Kidney (tissue), 14 donors: ENCODE data around the gene IGFLR1. TPM values are rescaled to one million over a fixed set of nuclear protein-coding genes. Genes with fewer than 3 reads are reported as not detected.

Experiments
- DNase-seq, 5 donors: peaks; one replicate each; pipeline ENCODE4 v3.0.0-alpha.2; 2013 to 2020
- FAIRE-seq: peaks from 2 replicates; lab custom pipeline; 2012; peaks lifted over from hg19 to GRCh38; lab: Jason Lieb, UNC
- H3K27ac ChIP-seq, 2 donors: one replicate each; pipeline ENCODE4 v1.7.0; 2013; ENCODE audit warnings: low read depth in 2 of 2, low read length in 2 of 2, inconsistent platforms in 1 of 2
- H3K27me3 ChIP-seq: one replicate; pipeline ENCODE4 v1.7.1; 2013; ENCODE audit warnings: low read length, inconsistent platforms; ENCODE audit not compliant: control insufficient read depth, insufficient read depth
- H3K36me3 ChIP-seq, 3 donors: one replicate each; pipeline versions ENCODE4 v1.7.0 to v1.7.1; 2013; ENCODE audit warnings: low read length in 3 of 3, control low read depth in 1 of 3, inconsistent platforms in 1 of 3; ENCODE audit not compliant: insufficient read depth in 3 of 3, control insufficient read depth in 2 of 3
- H3K4me1 ChIP-seq, 3 donors: one replicate each; pipeline versions ENCODE4 v1.7.0 to v1.7.1; 2013; ENCODE audit warnings: low read length in 3 of 3, inconsistent platforms in 1 of 3, low read depth in 1 of 3; ENCODE audit not compliant: control insufficient read depth in 2 of 3, insufficient read depth in 2 of 3
- H3K4me3 ChIP-seq, 3 donors: one replicate each; pipeline versions ENCODE4 v1.7.0 to v1.8.1; 2013; ENCODE audit warnings: low read length in 3 of 3, control low read depth in 1 of 3, inconsistent platforms in 1 of 3
- H3K9ac ChIP-seq, 3 donors: one replicate each; pipeline versions ENCODE4 v1.7.0 to v1.7.1; 2013; ENCODE audit warnings: low read length in 3 of 3, control low read depth in 1 of 3, inconsistent platforms in 1 of 3
- H3K9me3 ChIP-seq, 3 donors: one replicate each; pipeline versions ENCODE4 v1.7.0 to v1.7.1; 2013; ENCODE audit warnings: low read length in 3 of 3, control low read depth in 1 of 3, inconsistent platforms in 1 of 3; ENCODE audit not compliant: control insufficient read depth in 2 of 3, insufficient read depth in 1 of 3
- CTCF ChIP-seq: IDR thresholded peaks from 3 replicates; pipeline ENCODE4 v1.5.1; 2012; ENCODE audit warnings: mild to moderate bottlenecking, moderate library complexity, borderline replicate concordance; ENCODE audit not compliant: insufficient read depth; ENCODE audit errors: extremely low read depth
- intact Hi-C: fragments of 100-400 bp; cut with DNase I; formaldehyde crosslinking; loops from one replicate; pipeline ENCODE4 v1.11.1; 2022
- polyA plus RNA-seq: library from polyadenylated mRNA; stranded (reverse); fragments of 350-450 nt; fragmentation: Illumina TruSeq; extraction: RNeasy Lipid Tissue Mini Kit (QIAGEN cat#74804); gene quantifications from one replicate; pipeline ENCODE4 v1.2.3, GENCODE V29; 2014; ENCODE audit warnings: low read depth, low replicate concordance; ENCODE audit not compliant: insufficient read depth
- total RNA-seq: library from RNA; stranded (reverse); fragmentation: NEBNext Ultra II Directional; extraction: Animal tissue kit (Norgen Biotek cat#: 25700); gene quantifications from one replicate; pipeline ENCODE4 v1.2.1, GENCODE V29; 2021
- donor health status: control.
- donor health status: control.
- donor health status: control.
- donor health status: control.
- donor health status: control.
- donor health status: DM: yes; HTN: yes; CAD: no.
- donor health status: Normal renal cell carcinoma (clear cell type).

The IGFLR1 gene
- total and polyA plus RNA-seq, 2 donors from 2014 or later: 22.3 to 26.0 TPM

DNA sequence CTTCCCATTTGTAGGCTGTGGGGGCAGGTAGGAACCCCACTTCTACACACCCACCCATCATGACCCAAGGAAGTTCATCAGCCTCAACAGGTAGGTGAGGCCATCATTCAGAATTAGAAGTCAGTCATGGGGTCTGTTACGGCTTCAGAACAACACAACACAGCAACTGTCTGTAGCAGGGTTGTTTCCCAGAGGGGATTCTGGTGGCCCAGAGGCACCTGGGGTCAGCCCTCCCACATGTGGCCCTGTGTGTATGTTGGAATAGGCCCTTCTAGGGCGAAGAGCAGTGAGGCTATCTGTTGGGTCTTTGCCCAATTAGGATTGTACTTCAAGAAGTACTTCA, 3.4 kb downstream of the IGFLR1 start:
- H3K36me3 ChIP-seq: peaks cover 2 to 18% (median 11%) of the 10 kb centered on the region in 3 donors
- no peak for TF ChIP-seq CTCF
- H3K9me3 ChIP-seq: no peaks in the 10 kb centered on the region
- H3K9ac ChIP-seq: no peak overlapping the region
- no peaks in the 10 kb centered on the region for H3K27me3 ChIP-seq
- no peak for FAIRE-seq
- intact Hi-C loops: no loop called here
- H3K27ac ChIP-seq: no peak overlapping the region
- H3K4me3 ChIP-seq: no peak overlapping the region
- peaks cover 0 to 8% (median 0%) of the 10 kb centered on the region in 3 donors for H3K4me1 ChIP-seq
- no peak for DNase-seq

- no peak overlapping the region for H3K27ac ChIP-seq
- H3K9ac ChIP-seq: no peak overlapping the region
- H3K36me3 ChIP-seq: peaks cover 2 to 21% (median 11%) of the 10 kb centered on the region in 3 donors
- DNase-seq: peak in 2 of 5 donors; percentile 56 to 78
- FAIRE-seq: no peak
- intact Hi-C loops: no loop called here
- TF ChIP-seq CTCF: no peak
- H3K9me3 ChIP-seq: no peaks in the 10 kb centered on the region
- no peaks in the 10 kb centered on the region for H3K27me3 ChIP-seq
- H3K4me1 ChIP-seq: peaks cover 0 to 8% (median 0%) of the 10 kb centered on the region in 3 donors
- H3K4me3 ChIP-seq: no peak overlapping the region
These were observed 4.0 kb downstream of the IGFLR1 start for GRCh38 chr19:35738021-35738886.

- DNase-seq (peak in 1 of 5 donors; percentile 73), FAIRE-seq (no peak)
- Histone ChIP-seq H3K27ac (no peak overlapping the region), H3K27me3 (no peaks in the 10 kb centered on the region), H3K4me1 (peaks cover 0 to 8% (median 0%) of the 10 kb centered on the region in 3 donors), H3K9me3 (no peaks in the 10 kb centered on the region), H3K36me3 (peaks cover 2 to 22% (median 11%) of the 10 kb centered on the region in 3 donors), H3K9ac (no peak overlapping the region), H3K4me3 (no peak overlapping the region)
- TF ChIP-seq CTCF: peak; percentile 25
- intact Hi-C loops: no loop called here
These were observed 5.1 kb downstream of the IGFLR1 start for GRCh38 chr19:35736913-35737886.
